Sciatic nerve (tissue), 2 donors: ENCODE measurements around the gene TRAFD1. TPM values are rescaled to one million over a fixed set of nuclear protein-coding genes. Genes with fewer than 3 reads are reported as not detected.

Experiments
- ATAC-seq: fragments of 200-7000 bp; cut with Tn5 transposase; one replicate; pipeline ENCODE4 v1.9.1; 2020; ENCODE audit warnings: mild to moderate bottlenecking, moderate library complexity
- DNase-seq: peaks from one replicate; pipeline ENCODE4 v3.0.0-alpha.2; 2020; ENCODE audit warnings: low spot score
- intact Hi-C: fragments of 100-400 bp; cut with DNase I; formaldehyde crosslinking; loops from one replicate; pipeline ENCODE4 v1.14.2; 2022
- microRNA-seq: library from miRNA; unstranded; fragments of <30 nt; microRNA quantifications from one replicate; pipeline ENCODE4 v1.2.0, GENCODE V29; 2020
- total RNA-seq: library from RNA; stranded (reverse); fragmentation: NEBNext Ultra II Directional; extraction: Animal tissue kit (Norgen Biotek cat#: 25700); gene quantifications from one replicate; pipeline ENCODE4 v1.2.1, GENCODE V29; 2021
- donor health status: DM: no; HTN: no; CAD: no.
- donor health status: DM: no; HTN: no; CAD: no.

Gene TRAFD1
- total RNA-seq, 1 donor from 2014 or later, result 26.5 TPM

DNA sequence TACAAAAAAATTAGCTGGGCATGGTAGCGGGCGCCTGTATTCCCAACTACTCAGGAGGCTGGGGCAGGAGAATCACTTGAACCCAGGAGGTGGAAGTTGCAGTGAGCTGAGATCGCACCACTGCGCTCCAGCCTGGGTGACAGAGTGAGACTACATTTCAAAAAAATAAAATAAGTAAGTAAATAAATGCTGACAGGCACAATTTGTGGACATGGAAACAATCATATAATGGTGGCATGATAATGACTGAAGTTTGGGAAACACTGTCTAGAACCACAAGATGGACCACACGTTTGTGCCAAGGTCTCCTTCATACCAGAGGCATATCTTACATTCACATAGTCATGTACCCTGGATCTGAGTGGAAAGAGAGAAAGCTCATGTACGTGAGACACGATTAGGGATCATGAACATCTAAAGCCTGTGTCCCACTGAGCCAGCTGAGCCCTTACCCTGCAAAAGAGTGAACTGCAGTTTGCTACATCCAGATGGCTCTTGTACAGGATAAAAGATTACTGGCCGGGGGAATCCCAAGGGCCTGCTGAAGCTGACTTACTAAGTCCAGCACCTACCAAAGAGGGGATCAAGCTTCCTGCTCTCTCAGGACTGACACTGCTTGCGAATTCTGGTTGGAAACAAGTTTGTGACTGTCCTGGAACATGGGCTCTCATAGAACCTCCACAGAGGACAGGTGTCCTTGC, 62.9 kb downstream of the TRAFD1 start:
- intact Hi-C loops, result loop anchor here (10.0 kb wide), 1 partner anchor 63 kb away; the partner anchor contains the start of gene TRAFD1
- DNase-seq (no peak), ATAC-seq (no peak)

DNA sequence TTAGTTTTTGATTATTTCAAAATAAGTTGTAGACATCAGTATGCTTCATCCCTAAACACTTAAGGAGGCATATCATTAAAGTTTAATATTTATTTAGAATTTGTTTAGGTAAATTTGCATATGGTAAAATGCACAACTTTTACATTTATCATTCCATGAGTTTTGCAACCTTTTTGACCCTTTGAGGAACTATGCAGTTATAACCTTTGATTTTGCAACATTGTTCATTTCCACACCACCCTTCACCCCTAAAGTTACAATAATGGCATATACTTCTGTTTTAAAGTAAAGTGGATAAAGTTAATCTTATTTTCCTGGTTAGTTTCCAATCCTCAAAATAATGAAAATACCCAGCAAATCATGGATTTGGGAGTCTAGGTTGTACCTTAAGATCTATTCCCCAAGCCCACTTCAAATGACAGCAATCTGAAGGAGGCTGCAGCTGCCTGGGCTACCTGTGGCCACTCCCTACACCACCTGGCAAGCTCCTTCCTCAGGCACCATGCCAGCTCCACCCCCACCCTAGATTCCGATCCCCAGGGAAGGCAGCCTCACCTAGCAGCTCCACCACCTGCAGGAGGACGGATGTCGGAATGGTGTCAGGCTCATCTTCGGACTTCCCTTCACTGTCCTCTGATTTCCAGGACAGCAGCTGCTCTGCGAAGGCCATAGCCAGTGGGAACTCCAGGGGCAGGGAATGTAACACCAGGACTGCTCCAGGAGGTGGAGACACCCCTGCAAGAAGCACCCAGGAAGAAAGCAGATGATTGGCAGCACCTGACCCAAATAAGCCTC, 65.1 kb downstream of the TRAFD1 start:
- ATAC-seq (no peak), DNase-seq (no peak)
- intact Hi-C loops, result no loop called here

DNA sequence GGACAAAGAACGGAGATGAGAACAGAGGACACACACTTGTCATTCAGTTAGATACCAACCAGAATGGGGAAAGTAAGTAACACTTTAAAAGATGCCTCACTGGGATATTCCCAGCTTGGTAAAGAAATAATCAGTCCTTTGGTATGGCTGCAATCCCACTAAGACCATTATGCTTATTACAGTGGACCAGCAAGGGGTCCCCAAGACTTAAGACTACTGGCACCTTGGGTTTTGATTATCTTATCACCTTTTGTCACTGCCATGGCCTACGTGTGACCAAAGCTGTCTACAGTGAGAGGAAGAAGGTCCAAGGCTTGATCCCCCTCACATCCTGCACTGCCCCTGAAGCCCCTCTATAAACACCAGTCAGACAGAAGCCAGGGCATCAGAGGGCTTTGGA, 65.8 kb downstream of the TRAFD1 start:
- DNase-seq, result no peak
- no peak for ATAC-seq
- intact Hi-C loops, result no loop called here

DNA sequence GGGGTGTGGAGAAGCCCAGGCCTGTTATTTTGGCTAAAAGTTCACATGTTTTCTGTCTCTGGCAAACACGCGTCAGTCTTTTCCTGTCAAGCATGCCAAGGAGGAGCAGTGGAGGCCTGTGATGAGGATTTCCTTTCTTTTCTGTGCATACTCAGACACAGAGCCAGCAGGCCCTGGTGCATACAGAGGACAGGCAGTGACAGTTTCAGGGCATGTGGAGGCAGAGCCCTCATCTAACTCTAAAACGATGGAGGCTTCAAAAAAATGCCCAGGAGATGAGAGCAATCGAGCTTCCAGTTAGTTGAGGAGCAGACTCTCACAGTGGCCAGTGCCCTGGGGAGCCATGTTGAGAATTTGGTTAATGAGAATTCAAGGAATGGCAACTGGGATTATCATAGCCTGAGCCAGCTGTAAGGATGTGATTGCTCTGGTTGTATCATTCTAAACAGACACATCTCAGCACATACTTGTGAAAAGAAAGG, 66.5 kb downstream of the TRAFD1 start:
- DNase-seq (no peak), ATAC-seq (peak; percentile 62)
- intact Hi-C loops, result no loop called here

DNA sequence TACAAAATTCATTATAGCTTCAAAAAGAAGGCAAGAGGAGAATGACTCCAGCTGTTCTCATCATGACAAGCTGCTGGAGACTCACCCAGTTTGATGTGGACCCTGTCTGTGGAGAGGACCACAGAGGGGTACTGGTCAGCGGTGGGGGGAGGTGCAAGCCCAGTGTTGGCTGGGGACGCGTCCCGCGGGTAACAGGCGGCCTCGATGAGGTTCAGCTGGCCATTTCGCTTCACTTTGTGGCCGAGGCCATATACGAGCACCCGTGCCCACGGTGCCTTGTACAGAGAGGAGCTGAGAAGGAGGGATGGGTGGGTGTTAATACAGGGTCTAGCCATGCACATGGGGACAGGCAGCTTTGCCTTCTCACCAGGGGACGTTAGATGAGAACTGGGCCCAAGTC, 67.1 kb downstream of the TRAFD1 start:
- DNase-seq (no peak), ATAC-seq (no peak)
- intact Hi-C loops, result no loop called here

DNA sequence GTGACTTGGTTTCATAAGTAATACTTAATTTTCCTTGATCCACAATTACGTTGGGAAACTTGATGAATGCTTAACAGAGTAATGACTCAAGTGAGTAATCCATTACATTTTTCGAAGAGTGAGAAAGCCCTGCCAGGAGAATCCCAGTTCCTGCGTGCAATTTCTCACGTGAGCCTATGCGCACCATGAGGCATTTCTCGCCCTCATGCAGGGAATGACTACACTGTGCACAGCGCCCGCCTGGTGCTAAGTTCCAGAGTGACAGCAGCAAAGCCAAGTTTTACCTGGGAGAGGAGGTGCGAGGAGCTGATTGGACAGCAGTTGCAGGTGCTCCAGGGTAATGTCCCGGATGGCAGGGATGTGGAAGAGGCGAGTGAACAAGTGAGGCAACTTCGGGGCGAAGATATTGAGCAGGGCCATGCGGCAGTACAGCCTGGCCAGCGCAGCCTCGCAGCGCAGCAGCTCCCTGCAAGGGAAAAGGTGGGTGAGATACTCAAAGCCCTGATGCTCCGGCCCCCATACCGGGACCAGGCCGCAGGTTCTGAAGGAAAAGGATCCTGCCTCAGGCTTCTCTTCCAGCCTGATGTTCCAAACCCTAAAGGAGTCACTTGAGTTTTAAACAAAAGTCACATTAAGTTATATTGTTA, 69.4 kb downstream of the TRAFD1 start:
- intact Hi-C loops, result no loop called here
- DNase-seq, result no peak

DNA sequence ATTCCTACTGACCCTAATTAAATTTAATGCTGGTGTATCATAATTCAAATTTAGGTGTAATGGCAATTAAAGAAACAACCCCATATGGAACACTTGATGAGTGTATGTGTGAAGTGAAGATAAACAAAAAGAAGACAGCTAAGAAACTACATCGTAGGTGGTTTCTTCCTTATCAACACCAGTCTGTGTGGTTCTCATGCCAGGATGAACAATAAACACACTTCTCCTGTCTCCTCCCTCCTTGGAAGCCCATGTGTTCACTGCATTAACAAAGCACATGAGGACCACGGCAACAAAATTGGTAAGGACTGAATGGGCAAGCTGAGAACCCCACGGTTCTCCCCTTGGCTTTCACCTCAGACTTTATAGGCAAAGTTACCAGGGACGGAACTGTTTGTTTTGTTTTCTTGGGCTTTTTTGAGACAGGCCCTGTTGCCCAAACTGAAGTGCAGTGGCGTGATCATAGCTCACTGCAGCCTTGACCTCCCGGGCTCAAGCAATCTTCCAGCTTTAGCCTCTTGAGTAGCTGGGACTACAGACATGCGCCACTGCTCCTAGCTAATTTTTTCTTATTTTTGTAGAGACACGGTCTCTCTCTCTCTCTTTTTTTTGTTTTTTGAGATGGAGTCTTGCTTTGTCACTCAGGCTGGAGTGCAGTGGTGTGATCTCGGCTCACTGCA, 71.0 kb downstream of the TRAFD1 start:
- intact Hi-C loops, result no loop called here
- ATAC-seq (no peak), DNase-seq (no peak)

More for the DNA sequence above, 69.4 kb downstream of the TRAFD1 start:
- no peak for ATAC-seq

DNA sequence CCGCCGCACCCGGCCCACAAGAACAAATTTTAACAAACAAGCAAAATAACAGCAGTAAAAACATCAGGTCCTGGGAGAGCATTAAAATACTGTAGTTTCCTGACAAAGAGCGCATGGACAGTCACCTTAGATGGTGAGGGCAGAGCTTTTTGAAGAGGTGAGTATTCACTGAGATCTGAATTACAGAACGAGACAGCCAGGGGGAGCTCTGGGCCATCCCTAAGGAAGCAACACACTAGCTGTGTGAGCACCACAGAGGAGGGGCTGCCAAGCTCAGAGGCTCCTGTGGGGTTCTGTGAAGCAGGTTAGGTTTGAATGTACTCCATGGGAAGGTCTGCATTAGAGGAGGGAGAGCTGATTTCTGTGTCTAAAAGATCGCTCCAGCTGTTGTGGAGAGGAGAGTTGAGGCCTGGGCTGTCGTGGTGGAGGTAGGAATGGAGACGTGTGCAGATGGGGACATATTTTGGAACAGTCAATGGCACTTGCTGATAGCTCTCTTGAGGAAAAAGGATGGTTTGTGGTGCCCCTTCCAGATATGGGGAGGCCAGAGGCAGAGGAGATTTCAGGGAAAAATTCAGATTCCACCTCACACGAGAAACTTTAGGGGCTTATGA, 72.9 kb downstream of the TRAFD1 start:
- peak; percentile 55 for ATAC-seq
- intact Hi-C loops, result no loop called here
- no peak for DNase-seq

DNA sequence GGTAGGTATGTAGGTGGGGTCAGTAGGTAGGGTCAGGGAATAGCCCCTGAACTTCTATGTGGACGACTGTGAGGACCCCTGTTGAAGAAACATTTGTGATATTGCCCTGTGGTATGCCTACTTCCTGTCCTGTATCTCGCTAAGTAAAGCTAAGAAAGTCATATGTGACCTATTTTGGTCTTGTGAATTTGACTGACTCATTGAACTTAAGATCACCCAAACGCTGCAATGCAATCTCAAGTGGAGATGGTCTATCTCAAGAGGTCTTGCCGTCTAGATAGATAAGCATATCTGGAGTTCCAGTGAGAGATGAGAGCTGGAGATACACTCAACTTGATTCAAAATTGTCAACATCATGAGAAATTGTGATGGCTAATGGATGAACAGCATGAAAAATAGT, 73.8 kb downstream of the TRAFD1 start:
- intact Hi-C loops, result no loop called here
- no peak for ATAC-seq
- DNase-seq, result no peak

Small RNAs within 50 kb of the gene (microRNA-seq; reads per million reads assigned to microRNA genes)
- gene MIR6861, result not detected

Other genes with a start within 250 kb of the TRAFD1 start
- 17.7 TPM for gene TMEM116, start 112.4 kb upstream of the TRAFD1 start, total RNA-seq
- gene ERP29, start 112.1 kb upstream of the TRAFD1 start, total RNA-seq, result 51.4 TPM
- gene NAA25, start 16.8 kb upstream of the TRAFD1 start, total RNA-seq, result 43.6 TPM